HG02678 (cell line): Measurements from ENCODE around the gene VIPR2.

ENCODE experiments used
- ATAC-seq: cut with Tn5 transposase; IDR thresholded peaks from one replicate; pipeline ENCODE4 v1.9.1; 2021; ENCODE audit warnings: mild to moderate bottlenecking, moderate library complexity; ENCODE audit not compliant: unreplicated experiment

VIPR2 gene

GRCh38 chr7:159158125-159158887, 13.6 kb upstream of the VIPR2 start:
- no peak for ATAC-seq

GRCh38 chr7:159157714-159158113, 13.0 kb upstream of the VIPR2 start:
- ATAC-seq: no peak

GRCh38 chr7:159156436-159157245, 12.0 kb upstream of the VIPR2 start:
- ATAC-seq: no peak

GRCh38 chr7:159155410-159155809, 10.7 kb upstream of the VIPR2 start:
- no peak for ATAC-seq

- ATAC-seq: no peak
Measured at GRCh38 chr7:159154243-159154642, 9.6 kb upstream of the VIPR2 start.

GRCh38 chr7:159153511-159153910, 8.8 kb upstream of the VIPR2 start:
- ATAC-seq: no peak

GRCh38 chr7:159152816-159153215, 8.1 kb upstream of the VIPR2 start:
- ATAC-seq: no peak

DNA sequence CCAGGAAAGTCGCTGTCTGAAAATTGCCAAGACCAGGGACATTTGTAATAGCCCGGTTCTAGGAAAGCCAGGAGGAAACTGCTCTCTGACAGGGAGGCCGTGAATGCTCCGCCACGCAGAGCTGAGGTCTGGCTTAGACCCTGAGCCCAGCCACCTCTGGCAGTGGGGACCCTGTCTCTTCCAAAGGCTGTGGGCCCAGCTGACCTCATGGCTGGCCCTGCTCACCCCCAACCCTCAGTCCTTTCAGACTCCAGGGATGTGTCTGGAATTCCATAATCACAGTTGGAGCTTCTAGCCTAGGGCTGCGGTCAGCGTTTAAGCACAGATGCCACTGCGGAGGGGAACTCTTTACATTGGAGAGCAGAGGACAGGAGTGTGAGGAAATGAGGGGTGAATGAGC, 6.6 kb upstream of the VIPR2 start:
- ATAC-seq: no peak

- ATAC-seq: no peak
Measured at GRCh38 chr7:159149488-159149887, 4.8 kb upstream of the VIPR2 start.

DNA sequence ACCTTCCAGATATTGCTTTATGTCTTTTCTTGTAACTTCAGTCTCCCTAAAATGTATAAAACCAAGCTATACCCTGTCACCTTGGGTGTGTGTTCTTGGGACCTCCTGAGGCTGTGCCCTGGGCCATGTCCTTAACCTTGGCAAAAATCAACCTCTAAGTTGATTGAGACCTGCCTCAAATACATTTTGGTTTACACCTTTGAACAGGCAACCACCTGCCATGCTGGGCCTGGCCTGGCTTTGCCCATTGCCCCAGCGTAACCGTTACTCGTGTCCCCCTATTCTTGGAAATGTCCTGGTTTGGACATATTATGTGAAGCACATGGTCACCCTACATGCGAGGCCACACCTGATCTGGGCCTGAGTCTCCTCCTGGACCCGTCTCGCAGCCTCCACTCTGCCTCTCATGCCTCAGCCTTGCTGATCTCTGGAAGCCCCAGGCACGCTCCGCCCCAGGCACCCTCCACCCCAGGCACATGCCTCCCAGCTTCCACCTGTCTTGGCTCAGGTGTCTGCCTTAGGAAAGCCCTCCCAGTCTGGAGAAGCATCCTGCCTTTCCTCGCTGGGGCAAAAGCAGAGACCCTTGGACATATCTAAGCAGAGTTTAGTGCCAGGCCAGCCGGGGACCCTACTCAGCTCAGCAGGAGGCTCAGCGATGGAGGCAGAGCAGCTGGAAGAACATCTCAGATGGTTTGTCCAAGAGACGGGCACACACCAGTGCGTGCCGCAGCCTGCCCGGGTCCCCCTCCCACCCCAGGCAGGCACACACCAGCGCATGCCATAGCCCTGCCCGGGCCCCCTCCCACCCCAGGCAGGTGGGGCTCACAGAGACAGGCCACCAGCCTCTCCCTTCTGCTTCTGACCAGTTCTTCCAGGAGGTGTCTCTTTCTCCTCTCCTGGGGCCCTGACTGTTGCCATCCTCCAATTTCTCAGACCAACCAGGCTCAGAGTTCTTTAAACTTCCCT, 4.0 kb upstream of the VIPR2 start:
- no peak for ATAC-seq

- ATAC-seq: no peak
Measured at GRCh38 chr7:159147687-159148086, 3.0 kb upstream of the VIPR2 start.

DNA sequence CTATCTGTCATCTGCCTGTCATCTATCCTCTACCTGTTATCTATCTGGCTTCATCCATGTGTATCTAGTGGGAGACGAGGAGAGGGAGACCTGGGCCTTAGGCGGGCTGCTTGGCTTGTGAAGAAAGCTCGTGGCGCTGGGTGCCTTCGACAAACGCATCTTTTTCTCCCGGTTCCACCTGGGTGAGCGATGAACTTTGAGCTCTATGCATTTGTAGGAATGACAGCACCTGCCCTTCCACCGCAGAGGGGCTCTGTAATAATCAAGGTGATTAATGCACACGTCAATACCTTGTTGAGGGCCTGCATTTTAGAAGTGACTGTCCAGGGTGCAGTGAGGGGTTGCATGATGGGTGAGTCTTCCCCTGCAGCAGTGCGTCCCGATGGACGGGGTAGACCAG, 2.6 kb upstream of the VIPR2 start:
- no peak for ATAC-seq

GRCh38 chr7:159146084-159146858, 1.6 kb upstream of the VIPR2 start:
- ATAC-seq: no peak

- ATAC-seq: no peak
Measured at GRCh38 chr7:159145490-159145855, 806 bp upstream of the VIPR2 start.

DNA sequence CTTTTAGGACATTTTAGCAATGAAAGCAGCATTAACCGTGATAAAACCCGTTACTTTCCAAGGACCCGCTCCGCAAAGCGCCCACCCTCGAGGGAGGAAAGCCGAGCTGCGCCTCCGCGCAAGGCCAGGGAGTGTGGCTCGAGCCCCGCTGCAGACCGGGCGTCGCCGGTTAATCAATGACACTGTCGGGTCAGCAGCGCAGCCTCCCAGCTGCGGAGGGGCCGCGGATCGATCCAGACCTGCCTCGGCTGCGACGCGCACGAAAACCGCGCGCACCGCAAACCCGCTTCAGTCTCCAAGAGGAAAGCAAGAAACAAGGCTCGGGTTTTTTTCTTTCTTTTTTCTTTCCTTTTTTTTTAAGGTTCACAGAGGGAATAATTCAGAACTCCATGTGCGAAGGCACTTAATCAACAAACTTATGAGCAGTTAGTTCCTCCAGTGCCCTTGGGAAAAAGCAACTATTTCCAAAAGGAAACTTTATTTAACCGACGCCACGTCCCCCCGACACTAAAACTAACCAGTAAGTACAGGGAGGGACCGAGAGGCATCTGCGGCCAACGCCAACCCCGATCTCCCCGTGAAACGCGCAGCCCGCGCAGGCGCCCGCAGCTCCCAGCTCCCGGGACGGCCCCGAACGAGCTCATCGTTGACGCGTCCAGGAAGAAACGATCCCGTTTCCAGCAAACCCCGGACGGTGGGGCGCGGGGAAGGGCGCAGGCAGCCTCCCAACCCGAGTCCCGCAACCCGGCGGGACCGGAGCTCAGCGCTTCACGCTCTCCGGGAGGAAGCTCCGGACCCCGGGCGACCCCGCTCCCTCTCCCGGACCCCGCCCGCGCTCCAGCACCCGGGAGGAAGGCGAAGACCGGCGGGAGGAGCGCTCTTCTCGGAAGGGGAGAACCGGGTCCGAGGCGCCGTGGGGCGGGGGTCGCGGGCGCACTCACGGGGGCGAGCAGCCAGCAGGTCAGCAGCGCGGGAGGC, 598 bp downstream of the VIPR2 start:
- no peak for ATAC-seq

GRCh38 chr7:159142730-159143129, 1.9 kb downstream of the VIPR2 start:
- ATAC-seq: no peak

GRCh38 chr7:159142199-159142598, 2.5 kb downstream of the VIPR2 start:
- no peak for ATAC-seq

GRCh38 chr7:159141660-159142059, 3.0 kb downstream of the VIPR2 start:
- ATAC-seq: no peak

GRCh38 chr7:159141167-159141566, 3.5 kb downstream of the VIPR2 start:
- no peak for ATAC-seq
